H9 (cell line): ENCODE data around the gene MARK4. TPM values are rescaled to one million over a fixed set of nuclear protein-coding genes. Genes with fewer than 3 reads are reported as not detected.

Experiments used
- DNase-seq: peaks from one replicate; pipeline ENCODE4 v3.0.0-alpha.2; 2017
- H2AFZ ChIP-seq: one replicate; pipeline ENCODE4 v1.6.1; 2013; ENCODE audit warnings: mild to moderate bottlenecking, low read length, control low read depth, moderate library complexity
- H2AK5ac ChIP-seq: 2 replicates; pipeline ENCODE4 v1.6.1; 2013; ENCODE audit warnings: low read length, control low read depth, mixed read lengths; ENCODE audit not compliant: insufficient read length
- H2BK120ac ChIP-seq: one replicate; pipeline ENCODE4 v1.6.1; 2013; ENCODE audit warnings: low read depth, mild to moderate bottlenecking, low read length, control low read depth, inconsistent platforms; ENCODE audit not compliant: poor library complexity, severe bottlenecking
- H2BK12ac ChIP-seq: 2 replicates; pipeline ENCODE4 v1.6.1; 2013; ENCODE audit warnings: low read length, control low read depth, mixed read lengths, low read depth; ENCODE audit not compliant: insufficient read length
- H2BK15ac ChIP-seq: 2 replicates; pipeline ENCODE4 v1.6.1; 2013; ENCODE audit warnings: low read depth, low read length, control low read depth
- H2BK20ac ChIP-seq: one replicate; pipeline ENCODE4 v1.6.1; 2013; ENCODE audit warnings: low read depth, mild to moderate bottlenecking, low read length, control low read depth, inconsistent platforms; ENCODE audit not compliant: poor library complexity, severe bottlenecking
- H2BK5ac ChIP-seq: 2 replicates; pipeline ENCODE4 v1.6.1; 2013; ENCODE audit warnings: low read length, control low read depth, mixed read lengths; ENCODE audit not compliant: insufficient read length
- H3K14ac ChIP-seq: 2 replicates; pipeline ENCODE4 v1.6.1; 2013; ENCODE audit warnings: low read length, control low read depth; ENCODE audit not compliant: insufficient read depth
- H3K18ac ChIP-seq: 2 replicates; pipeline ENCODE4 v1.6.1; 2013; ENCODE audit warnings: low read depth, mild to moderate bottlenecking, mixed read lengths, low read length, control low read depth; ENCODE audit not compliant: insufficient read length
- H3K23ac ChIP-seq: 2 replicates; pipeline ENCODE4 v1.6.1; 2013; ENCODE audit warnings: low read length, control low read depth, mixed read lengths, low read depth; ENCODE audit not compliant: insufficient read length
- H3K23me2 ChIP-seq: 2 replicates; pipeline ENCODE4 v1.6.1; 2013; ENCODE audit warnings: low read depth, mild to moderate bottlenecking, mixed read lengths, low read length, control low read depth; ENCODE audit not compliant: insufficient read length, poor library complexity, severe bottlenecking
- H3K27ac ChIP-seq: 2 replicates; pipeline ENCODE4 v1.5.1; 2013; ENCODE audit warnings: low read length, control low read depth, mixed read lengths, low read depth; ENCODE audit not compliant: insufficient read length
- H3K27me3 ChIP-seq: 2 replicates; pipeline ENCODE4 v1.6.1; 2013; ENCODE audit warnings: low read length, control low read depth, inconsistent platforms; ENCODE audit not compliant: insufficient read depth
- H3K4ac ChIP-seq: 2 replicates; pipeline ENCODE4 v1.6.1; 2013; ENCODE audit warnings: low read depth, mild to moderate bottlenecking, control low read depth, inconsistent platforms, low read length, moderate library complexity
- H3K4me1 ChIP-seq: 2 replicates; pipeline ENCODE4 v1.6.1; 2013; ENCODE audit warnings: low read length, control low read depth, inconsistent platforms; ENCODE audit not compliant: insufficient read depth
- H3K4me2 ChIP-seq: 2 replicates; pipeline ENCODE4 v1.6.1; 2013; ENCODE audit warnings: low read length, control low read depth, mixed read lengths; ENCODE audit not compliant: insufficient read length, insufficient read depth
- H3K56ac ChIP-seq: 2 replicates; pipeline ENCODE4 v1.6.1; 2013; ENCODE audit warnings: low read depth, mild to moderate bottlenecking, mixed read lengths, low read length, control low read depth; ENCODE audit not compliant: insufficient read length
- H3K79me1 ChIP-seq: 2 replicates; pipeline ENCODE4 v1.6.1; 2013; ENCODE audit warnings: low read depth, mild to moderate bottlenecking, moderate library complexity, low read length, control low read depth, inconsistent platforms; ENCODE audit not compliant: insufficient read depth, poor library complexity, severe bottlenecking
- H3K79me2 ChIP-seq: 2 replicates; pipeline ENCODE4 v1.6.1; 2013; ENCODE audit warnings: low read length, control low read depth, inconsistent platforms; ENCODE audit not compliant: insufficient read depth
- H3K9ac ChIP-seq: 2 replicates; pipeline ENCODE4 v1.6.1; 2013; ENCODE audit warnings: low read length, control low read depth, mixed read lengths; ENCODE audit not compliant: insufficient read length; ENCODE audit errors: extremely low read depth
- H3K9me3 ChIP-seq: one replicate; pipeline ENCODE4 v1.6.1; 2013; ENCODE audit warnings: low read depth, low read length, inconsistent platforms; ENCODE audit not compliant: control insufficient read depth
- H3T11ph ChIP-seq: one replicate; pipeline ENCODE4 v1.6.1; 2013; ENCODE audit warnings: mild to moderate bottlenecking, low read length, control low read depth, inconsistent platforms
- H4K20me1 ChIP-seq: one replicate; pipeline ENCODE4 v1.6.1; 2013; ENCODE audit not compliant: control insufficient read depth, insufficient read length, insufficient read depth
- H4K5ac ChIP-seq: 2 replicates; pipeline ENCODE4 v1.6.1; 2013; ENCODE audit warnings: low read depth, mild to moderate bottlenecking, mixed read lengths, low read length, control low read depth; ENCODE audit not compliant: insufficient read length
- H4K8ac ChIP-seq: replicated peaks from 2 replicates; pipeline ENCODE4 v1.6.1; 2013; ENCODE audit warnings: low read length, control low read depth, mixed read lengths, low read depth; ENCODE audit not compliant: insufficient read length
- H4K91ac ChIP-seq: 2 replicates; pipeline ENCODE4 v1.6.1; 2013; ENCODE audit warnings: low read depth, mild to moderate bottlenecking, moderate library complexity, mixed read lengths, low read length, control low read depth; ENCODE audit not compliant: insufficient read length
- H3K27ac Mint-ChIP-seq, 3 experiments: 2 replicates in 2 of 3; 3 replicates in 1 of 3; pipeline ENCODE4 v1.8.0; 2020 to 2021; ENCODE audit warnings: mixed read lengths in 3 of 3, mild to moderate bottlenecking in 1 of 3, moderate library complexity in 1 of 3
- H3K27me3 Mint-ChIP-seq: 2 replicates; pipeline ENCODE4 v1.8.0; 2021; ENCODE audit warnings: low read depth, mild to moderate bottlenecking, moderate library complexity, mixed read lengths
- H3K36me3 Mint-ChIP-seq, 3 experiments: 2 replicates in 2 of 3; 3 replicates in 1 of 3; pipeline ENCODE4 v1.8.0; 2020 to 2021; ENCODE audit warnings: low read depth in 3 of 3, mixed read lengths in 3 of 3; ENCODE audit not compliant: insufficient read depth in 1 of 3
- H3K4me1 Mint-ChIP-seq, 2 experiments: 2 replicates each; pipeline ENCODE4 v1.8.0; 2020; ENCODE audit warnings: mixed read lengths in 2 of 2
- H3K4me3 Mint-ChIP-seq, 2 experiments: 2 replicates in 1 of 2; 3 replicates in 1 of 2; pipeline ENCODE4 v1.8.0; 2020 to 2021; ENCODE audit warnings: mild to moderate bottlenecking in 2 of 2, mixed read lengths in 2 of 2, moderate library complexity in 1 of 2
- H3K9me3 Mint-ChIP-seq, 2 experiments: 2 replicates in 1 of 2; 3 replicates in 1 of 2; pipeline ENCODE4 v1.8.0; 2020; ENCODE audit warnings: mild to moderate bottlenecking in 2 of 2, mixed read lengths in 2 of 2, moderate library complexity in 1 of 2
- WGBS: extraction: QIAGEN DNeasy Blood & Tissue Kit; methylation state at CpG from one replicate; pipeline ENCODE4 v1.1.7; 2013; ENCODE audit warnings: missing lambda C conversion rate, low lambda C conversion rate, mixed read lengths; ENCODE audit not compliant: insufficient read length; ENCODE audit errors: extremely low coverage; 5-methylcytosine and 5-hydroxymethylcytosine counted together
- total RNA-seq: library from RNA; stranded (reverse); gene quantifications from 2 replicates; pipeline ENCODE4 v1.2.1, GENCODE V29; 2021
- TF ChIP-seq, protein P1 (sequence below): fragments of 200-600 bp; sonication (generic); conservative IDR thresholded peaks from 3 replicates; pipeline ENCODE4 v1.8.0; 2021; ENCODE audit warnings: antibody characterized with exemption, mild to moderate bottlenecking

The MARK4 gene
- total RNA-seq, 1 experiment from 2014 or later: 44.7 TPM

DNA sequence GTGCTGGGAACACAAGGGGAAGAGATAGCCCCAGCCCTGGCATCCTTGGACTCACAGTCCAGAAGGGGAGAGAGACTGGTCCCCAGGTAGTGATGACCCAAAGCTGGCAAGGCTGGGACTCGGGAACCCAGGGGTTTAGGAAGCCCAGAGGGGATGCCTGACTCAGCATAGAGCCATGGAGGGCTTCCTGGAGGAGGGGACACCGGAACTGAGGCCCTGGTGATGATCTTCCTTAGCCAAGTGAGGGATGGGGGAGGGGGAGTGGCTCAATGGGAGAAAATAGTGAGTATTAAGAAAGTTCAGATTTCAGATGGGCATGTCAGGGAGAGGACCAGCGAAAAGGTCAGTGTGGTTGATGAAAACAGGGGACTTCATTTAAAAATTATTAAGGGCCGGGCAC is 32.6 kb upstream of the MARK4 start:
- Histone ChIP-seq H3K9me3 (no peaks in the 10 kb centered on the region), H3K14ac (no peak overlapping the region), H3K4me1 (no peaks in the 10 kb centered on the region), H3K27ac (no peak overlapping the region), H3K23me2 (peaks cover 14% of the 10 kb centered on the region), H2AK5ac (no peak overlapping the region), H2AFZ (no peak overlapping the region), H3K23ac (no peak overlapping the region), H4K8ac (no peak overlapping the region), H2BK12ac (no peak overlapping the region), H3K56ac (no peak overlapping the region), H3K79me1 (no peaks in the 10 kb centered on the region), H3K18ac (no peak overlapping the region), H2BK5ac (no peak overlapping the region), H4K5ac (no peak overlapping the region), H2BK20ac (no peak overlapping the region), H3K9ac (no peak overlapping the region), H4K91ac (no peak overlapping the region), H3K4me2 (peak overlapping the region; percentile 83), H3K27me3 (peaks cover 14% of the 10 kb centered on the region; the same call in 1 of the 2 replicates), H3K4ac (no peak overlapping the region), H4K20me1 (no peaks in the 10 kb centered on the region), H2BK120ac (no peak overlapping the region), H2BK15ac (no peak overlapping the region), H3T11ph (no peak overlapping the region), H3K79me2 (no peaks in the 10 kb centered on the region)
- WGBS: no CpG with 5 or more reads among the region's 4 CpGs
- Mint-ChIP-seq H3K4me1 (peaks cover 12 to 18% of the 10 kb centered on the region in 2 experiments), H3K27ac (no peak overlapping the region), H3K36me3 (no peaks in the 10 kb centered on the region; a peak in 2 of 7 replicates), H3K9me3 (peaks cover 0 to 5% of the 10 kb centered on the region in 2 experiments; a peak in 2 of 5 replicates), H3K4me3 (peak overlapping the region in 1 of 2 experiments; percentile 57; a peak in 3 of 5 replicates), H3K27me3 (peaks cover 94% of the 10 kb centered on the region)
- DNase-seq: no peak
- TF ChIP-seq, protein P1, sequence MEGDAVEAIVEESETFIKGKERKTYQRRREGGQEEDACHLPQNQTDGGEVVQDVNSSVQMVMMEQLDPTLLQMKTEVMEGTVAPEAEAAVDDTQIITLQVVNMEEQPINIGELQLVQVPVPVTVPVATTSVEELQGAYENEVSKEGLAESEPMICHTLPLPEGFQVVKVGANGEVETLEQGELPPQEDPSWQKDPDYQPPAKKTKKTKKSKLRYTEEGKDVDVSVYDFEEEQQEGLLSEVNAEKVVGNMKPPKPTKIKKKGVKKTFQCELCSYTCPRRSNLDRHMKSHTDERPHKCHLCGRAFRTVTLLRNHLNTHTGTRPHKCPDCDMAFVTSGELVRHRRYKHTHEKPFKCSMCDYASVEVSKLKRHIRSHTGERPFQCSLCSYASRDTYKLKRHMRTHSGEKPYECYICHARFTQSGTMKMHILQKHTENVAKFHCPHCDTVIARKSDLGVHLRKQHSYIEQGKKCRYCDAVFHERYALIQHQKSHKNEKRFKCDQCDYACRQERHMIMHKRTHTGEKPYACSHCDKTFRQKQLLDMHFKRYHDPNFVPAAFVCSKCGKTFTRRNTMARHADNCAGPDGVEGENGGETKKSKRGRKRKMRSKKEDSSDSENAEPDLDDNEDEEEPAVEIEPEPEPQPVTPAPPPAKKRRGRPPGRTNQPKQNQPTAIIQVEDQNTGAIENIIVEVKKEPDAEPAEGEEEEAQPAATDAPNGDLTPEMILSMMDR: no peak
